ENCODE results near the gene L3MBTL2.
A peak's percentile ranks its signal among the peaks of the same experiment; 100 is the strongest.

Gene L3MBTL2

DNA sequence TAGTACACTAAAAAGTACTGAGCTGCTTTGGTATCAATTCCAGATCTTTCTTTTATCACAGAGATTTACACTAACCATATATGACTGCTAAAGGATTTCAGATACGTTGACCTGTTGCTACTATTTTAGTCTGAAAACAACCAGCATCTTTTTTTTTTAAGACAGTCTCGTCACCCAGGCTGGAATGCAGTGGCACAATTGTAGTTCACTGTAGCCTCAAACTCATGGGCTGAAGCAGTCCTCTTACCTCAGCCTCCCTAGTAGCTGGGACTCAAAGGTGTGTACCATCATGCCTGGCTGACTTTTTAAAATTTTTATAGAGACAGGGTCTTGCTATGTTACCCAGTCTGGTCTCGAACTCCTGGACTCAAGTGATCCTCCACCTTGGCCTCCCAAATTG lies 24.2 kb upstream of the L3MBTL2 start:
- Histone ChIP-seq H3K4me3 (ENCODE audit: low read length in 2 of 2) (no peak overlapping the region), H3K9me3 (ENCODE audit: control insufficient read depth in 2 of 2, low read length in 2 of 2) (no peaks in the 10 kb centered on the region), H3K36me3 (ENCODE audit: control insufficient read depth in 2 of 2, insufficient read depth in 2 of 2, low read length in 2 of 2) (peaks cover 30 to 38% of the 10 kb centered on the region in 2 donors), H3K27ac (ENCODE audit: low read depth in 2 of 2, low read length in 2 of 2) (no peak overlapping the region), H3K27me3 (ENCODE audit: control insufficient read depth in 2 of 2, insufficient read depth in 2 of 2, low read length in 2 of 2) (no peaks in the 10 kb centered on the region), H3K9ac (ENCODE audit: low read depth in 1 of 2, low read length in 2 of 2) (no peak overlapping the region), H3K4me1 (ENCODE audit: control insufficient read depth in 2 of 2, insufficient read depth in 2 of 2, low read length in 2 of 2) (peaks cover 0 to 4% of the 10 kb centered on the region in 2 donors)

DNA sequence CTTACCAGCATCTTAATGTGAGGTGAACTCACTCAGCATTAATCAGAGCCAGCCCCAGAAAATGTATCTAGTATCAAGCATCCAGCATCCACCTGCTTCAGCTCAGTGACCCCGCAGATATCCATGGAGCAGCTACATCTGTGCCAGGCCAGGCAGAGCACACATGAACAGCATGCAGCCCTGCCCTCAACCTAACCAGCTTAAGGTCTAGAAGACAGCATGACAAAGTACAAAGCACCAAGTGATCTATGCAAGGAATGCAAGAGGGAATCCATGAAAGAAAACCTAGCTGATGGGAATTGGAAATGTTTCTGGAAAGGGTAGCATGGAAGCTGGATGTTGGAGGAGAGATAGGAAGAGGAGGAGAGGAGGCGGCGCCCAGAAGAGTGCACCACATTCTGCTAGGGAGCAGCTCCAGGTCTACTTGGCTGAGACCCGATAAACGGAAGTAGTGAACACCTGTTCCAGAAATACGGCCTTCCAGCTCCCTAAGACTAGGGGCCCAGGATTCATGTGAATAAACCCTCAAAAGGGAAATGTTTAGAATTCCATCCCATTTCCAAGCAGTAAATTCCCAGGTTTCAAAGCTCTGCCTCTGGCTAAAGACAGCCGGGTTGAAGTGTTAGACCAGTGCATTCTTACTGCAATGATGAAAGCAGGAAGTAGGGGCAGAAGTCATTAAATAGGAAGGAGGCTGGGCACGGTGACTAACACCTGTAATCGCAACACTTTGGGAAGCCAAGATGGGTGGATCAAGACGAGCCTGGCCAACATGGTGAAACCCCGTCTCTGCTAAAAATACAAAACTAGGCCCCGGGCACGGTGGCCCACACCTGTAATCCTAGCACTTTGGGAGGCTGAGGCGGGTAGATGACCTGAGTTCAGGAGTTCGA lies 23.5 kb upstream of the L3MBTL2 start:
- peaks cover 0 to 4% of the 10 kb centered on the region in 2 donors for H3K4me1 ChIP-seq (ENCODE audit: control insufficient read depth in 2 of 2, insufficient read depth in 2 of 2, low read length in 2 of 2)
- peak overlapping the region; percentile 19 for H3K27ac ChIP-seq (ENCODE audit: low read depth in 2 of 2, low read length in 2 of 2)
- H3K36me3 ChIP-seq (ENCODE audit: control insufficient read depth in 2 of 2, insufficient read depth in 2 of 2, low read length in 2 of 2): peaks cover 23 to 32% of the 10 kb centered on the region in 2 donors
- peak overlapping the region in 1 of 2 donors; percentile 31 for H3K4me3 ChIP-seq (ENCODE audit: low read length in 2 of 2)
- H3K27me3 ChIP-seq (ENCODE audit: control insufficient read depth in 2 of 2, insufficient read depth in 2 of 2, low read length in 2 of 2): no peaks in the 10 kb centered on the region
- no peaks in the 10 kb centered on the region for H3K9me3 ChIP-seq (ENCODE audit: control insufficient read depth in 2 of 2, low read length in 2 of 2)
- no peak overlapping the region for H3K9ac ChIP-seq (ENCODE audit: low read depth in 1 of 2, low read length in 2 of 2)

DNA sequence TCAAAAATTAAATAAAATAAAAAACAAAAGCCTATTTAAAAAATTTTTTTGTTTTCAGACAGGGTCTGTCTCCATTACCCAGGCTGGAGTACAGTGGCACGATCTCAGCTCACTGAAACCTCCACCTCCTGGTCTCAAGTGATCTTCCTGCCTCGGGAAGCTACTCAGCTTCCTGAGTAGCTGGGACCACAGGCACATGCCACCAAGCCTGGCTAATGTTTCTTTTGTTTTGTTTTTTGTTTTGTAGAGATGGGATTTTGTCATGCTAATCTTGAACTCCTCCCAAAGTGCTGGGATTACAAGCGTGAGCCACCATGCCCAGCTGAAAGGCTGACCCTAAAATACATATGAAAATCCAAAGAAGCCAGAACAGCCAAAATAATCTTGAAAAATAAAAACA lies 20.4 kb upstream of the L3MBTL2 start:
- Histone ChIP-seq H3K27me3 (ENCODE audit: control insufficient read depth in 2 of 2, insufficient read depth in 2 of 2, low read length in 2 of 2) (no peaks in the 10 kb centered on the region), H3K4me3 (ENCODE audit: low read length in 2 of 2) (no peak overlapping the region), H3K9ac (ENCODE audit: low read depth in 1 of 2, low read length in 2 of 2) (no peak overlapping the region), H3K4me1 (ENCODE audit: control insufficient read depth in 2 of 2, insufficient read depth in 2 of 2, low read length in 2 of 2) (peaks cover 0 to 4% of the 10 kb centered on the region in 2 donors), H3K36me3 (ENCODE audit: control insufficient read depth in 2 of 2, insufficient read depth in 2 of 2, low read length in 2 of 2) (peaks cover 0 to 6% of the 10 kb centered on the region in 2 donors), H3K9me3 (ENCODE audit: control insufficient read depth in 2 of 2, low read length in 2 of 2) (no peaks in the 10 kb centered on the region), H3K27ac (ENCODE audit: low read depth in 2 of 2, low read length in 2 of 2) (no peak overlapping the region)

DNA sequence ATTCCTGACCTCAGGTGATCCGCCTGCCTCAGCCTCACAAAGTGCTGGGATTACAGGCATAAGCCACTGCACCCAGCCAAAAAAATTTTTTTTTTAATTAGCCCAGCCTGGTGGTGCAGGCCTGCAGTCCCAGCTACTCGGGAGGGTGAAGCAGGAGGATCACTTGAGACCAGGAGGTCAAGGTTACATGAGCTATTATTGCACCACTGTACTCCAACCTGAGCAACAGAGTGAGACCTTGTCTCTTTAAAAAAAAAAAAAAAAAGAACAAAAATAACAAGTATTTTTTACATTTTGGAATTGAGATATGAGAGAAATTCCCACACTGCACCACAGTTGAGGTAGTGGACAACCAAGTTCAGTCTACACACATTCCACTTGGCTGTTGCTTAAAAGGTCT lies 13.6 kb upstream of the L3MBTL2 start:
- no peaks in the 10 kb centered on the region for H3K27me3 ChIP-seq (ENCODE audit: control insufficient read depth in 2 of 2, insufficient read depth in 2 of 2, low read length in 2 of 2)

DNA sequence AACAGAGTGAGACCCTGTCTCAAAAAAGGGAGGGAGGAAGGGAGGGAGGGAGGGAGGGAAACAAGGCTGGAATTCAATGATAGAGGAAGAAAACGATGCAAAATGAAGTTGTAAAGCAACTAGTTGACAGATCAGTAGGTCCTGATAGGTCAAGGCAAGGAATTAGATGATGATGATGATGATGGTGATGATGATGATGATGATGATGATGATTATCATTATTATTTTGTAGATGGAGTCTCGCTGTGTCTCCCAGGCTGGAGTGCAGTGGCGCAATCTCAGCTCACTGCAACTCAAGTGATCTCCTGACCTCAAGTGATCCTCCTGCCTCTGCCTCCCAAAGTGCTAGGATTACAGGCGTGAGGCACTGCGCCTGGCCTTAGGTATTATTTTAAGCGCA lies 11.3 kb upstream of the L3MBTL2 start:
- Histone ChIP-seq H3K9ac (ENCODE audit: low read depth in 1 of 2, low read length in 2 of 2) (no peak overlapping the region), H3K4me1 (ENCODE audit: control insufficient read depth in 2 of 2, insufficient read depth in 2 of 2, low read length in 2 of 2) (peaks cover 15 to 16% of the 10 kb centered on the region in 2 donors), H3K4me3 (ENCODE audit: low read length in 2 of 2) (no peak overlapping the region), H3K9me3 (ENCODE audit: control insufficient read depth in 2 of 2, low read length in 2 of 2) (no peaks in the 10 kb centered on the region), H3K36me3 (ENCODE audit: control insufficient read depth in 2 of 2, insufficient read depth in 2 of 2, low read length in 2 of 2) (no peaks in the 10 kb centered on the region), H3K27ac (ENCODE audit: low read depth in 2 of 2, low read length in 2 of 2) (no peak overlapping the region), H3K27me3 (ENCODE audit: control insufficient read depth in 2 of 2, insufficient read depth in 2 of 2, low read length in 2 of 2) (no peaks in the 10 kb centered on the region)

More for the DNA sequence above, 13.6 kb upstream of the L3MBTL2 start:
- no peaks in the 10 kb centered on the region for H3K9me3 ChIP-seq (ENCODE audit: control insufficient read depth in 2 of 2, low read length in 2 of 2)
- H3K36me3 ChIP-seq (ENCODE audit: control insufficient read depth in 2 of 2, insufficient read depth in 2 of 2, low read length in 2 of 2): no peaks in the 10 kb centered on the region
- H3K4me1 ChIP-seq (ENCODE audit: control insufficient read depth in 2 of 2, insufficient read depth in 2 of 2, low read length in 2 of 2): peaks cover 0 to under 1% of the 10 kb centered on the region in 2 donors
- H3K9ac ChIP-seq (ENCODE audit: low read depth in 1 of 2, low read length in 2 of 2): no peak overlapping the region
- H3K27ac ChIP-seq (ENCODE audit: low read depth in 2 of 2, low read length in 2 of 2): no peak overlapping the region
- H3K4me3 ChIP-seq (ENCODE audit: low read length in 2 of 2): no peak overlapping the region

DNA sequence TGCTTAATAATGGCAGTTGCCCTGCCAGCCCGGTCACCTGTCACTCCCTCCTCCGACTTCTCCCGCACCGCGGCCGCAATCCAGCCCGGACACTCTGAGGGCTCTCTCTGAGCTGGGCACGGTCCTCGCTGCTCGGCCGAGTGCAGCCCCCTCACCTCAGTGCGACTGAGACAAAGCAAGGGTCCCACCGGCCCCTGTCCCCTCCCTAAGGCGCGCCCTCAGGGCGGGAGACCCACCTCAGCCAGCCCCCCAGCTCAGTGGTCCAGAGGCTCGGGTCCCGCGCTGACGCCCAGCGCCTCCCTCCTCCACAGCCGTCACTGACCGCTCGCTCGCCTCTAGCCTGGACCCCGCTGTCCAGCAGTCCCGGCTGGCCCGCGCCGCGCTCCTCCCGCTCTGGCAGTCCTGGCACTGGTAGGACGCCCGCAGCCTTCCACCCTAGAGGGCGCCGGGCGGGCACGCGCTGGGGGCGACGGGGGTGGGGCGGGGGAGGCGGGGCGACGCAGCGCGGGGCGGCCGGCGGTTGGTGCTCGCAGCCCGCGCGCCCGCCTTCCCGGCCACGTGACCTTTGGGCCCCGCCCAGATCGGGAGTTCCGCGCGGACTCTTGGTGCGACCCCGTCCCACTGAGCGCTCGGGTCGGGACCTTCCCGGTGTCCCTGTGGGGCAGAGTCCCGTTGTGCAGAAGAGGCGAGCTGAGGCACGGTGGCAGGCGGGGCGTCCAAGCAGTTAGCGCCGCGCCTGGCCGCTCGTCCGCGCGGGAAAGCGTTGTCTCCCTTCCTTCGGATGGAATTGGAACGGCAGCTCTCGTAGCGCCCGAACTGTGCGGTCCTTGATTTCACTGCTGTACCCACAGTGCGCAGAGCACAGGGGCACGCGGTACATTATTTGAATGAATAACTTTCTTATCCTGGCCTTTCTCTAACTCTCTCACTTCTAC lies 7.8 kb upstream of the L3MBTL2 start:
- Histone ChIP-seq H3K36me3 (ENCODE audit: control insufficient read depth in 2 of 2, insufficient read depth in 2 of 2, low read length in 2 of 2) (no peaks in the 10 kb centered on the region), H3K27ac (ENCODE audit: low read depth in 2 of 2, low read length in 2 of 2) (peak overlapping the region; percentile 24 to 42), H3K27me3 (ENCODE audit: control insufficient read depth in 2 of 2, insufficient read depth in 2 of 2, low read length in 2 of 2) (no peaks in the 10 kb centered on the region), H3K4me1 (ENCODE audit: control insufficient read depth in 2 of 2, insufficient read depth in 2 of 2, low read length in 2 of 2) (peaks cover 15 to 16% of the 10 kb centered on the region in 2 donors), H3K9ac (ENCODE audit: low read depth in 1 of 2, low read length in 2 of 2) (peak overlapping the region; percentile 56 to 71), H3K4me3 (ENCODE audit: low read length in 2 of 2) (peak overlapping the region; percentile 83 to 96), H3K9me3 (ENCODE audit: control insufficient read depth in 2 of 2, low read length in 2 of 2) (no peaks in the 10 kb centered on the region)

DNA sequence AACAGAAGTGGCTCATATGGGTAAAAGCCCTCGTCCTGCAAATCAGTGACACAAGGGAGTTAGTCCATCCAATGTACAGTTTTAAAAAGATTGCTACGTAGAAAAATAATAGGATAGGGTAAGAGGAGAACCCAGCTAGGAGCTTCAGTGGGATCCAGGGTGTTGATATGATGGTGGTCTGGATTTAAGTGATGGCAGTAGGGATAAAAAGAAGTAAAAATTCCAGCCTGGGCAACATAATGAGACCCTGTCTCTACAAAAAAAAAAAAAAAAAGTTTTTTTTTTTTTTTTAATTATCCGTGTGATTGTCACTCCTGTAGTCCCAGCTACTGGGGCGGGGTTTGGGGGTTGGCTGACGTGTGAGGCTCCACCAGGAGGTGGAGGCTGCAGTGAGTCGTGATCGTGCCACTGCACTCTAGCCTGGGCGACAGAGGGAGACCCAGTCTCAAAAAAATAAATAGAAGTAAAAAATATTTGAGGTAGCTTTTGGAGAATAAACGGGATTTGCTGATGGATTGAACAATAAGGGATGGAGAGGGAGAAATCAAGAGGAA lies 7.0 kb upstream of the L3MBTL2 start:
- Histone ChIP-seq H3K27ac (ENCODE audit: low read depth in 2 of 2, low read length in 2 of 2) (no peak overlapping the region), H3K4me3 (ENCODE audit: low read length in 2 of 2) (peak overlapping the region; percentile 83 to 96), H3K36me3 (ENCODE audit: control insufficient read depth in 2 of 2, insufficient read depth in 2 of 2, low read length in 2 of 2) (no peaks in the 10 kb centered on the region), H3K27me3 (ENCODE audit: control insufficient read depth in 2 of 2, insufficient read depth in 2 of 2, low read length in 2 of 2) (no peaks in the 10 kb centered on the region), H3K9me3 (ENCODE audit: control insufficient read depth in 2 of 2, low read length in 2 of 2) (no peaks in the 10 kb centered on the region), H3K9ac (ENCODE audit: low read depth in 1 of 2, low read length in 2 of 2) (peak overlapping the region; percentile 56 to 71), H3K4me1 (ENCODE audit: control insufficient read depth in 2 of 2, insufficient read depth in 2 of 2, low read length in 2 of 2) (peaks cover 15 to 16% of the 10 kb centered on the region in 2 donors)

DNA sequence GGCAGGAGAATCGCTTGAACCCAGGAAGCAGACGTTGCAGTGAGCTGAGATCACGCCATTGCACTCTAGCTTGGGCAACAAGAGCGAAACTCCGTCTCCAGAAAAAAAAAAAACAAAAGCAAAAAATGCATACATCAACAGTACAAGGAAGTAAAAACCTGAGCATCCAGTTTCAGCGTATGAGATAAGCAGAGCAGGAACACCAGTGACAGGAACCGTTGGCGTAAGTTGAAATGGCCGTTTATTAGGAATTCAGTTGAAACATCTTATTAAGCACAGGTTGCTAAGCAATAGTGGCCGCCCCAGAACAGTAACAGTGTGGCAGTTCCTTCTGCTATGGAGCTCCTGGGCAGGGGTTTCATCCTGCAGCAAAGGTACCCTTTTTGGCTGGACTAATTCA lies 4.0 kb upstream of the L3MBTL2 start:
- Histone ChIP-seq H3K27me3 (ENCODE audit: control insufficient read depth in 2 of 2, insufficient read depth in 2 of 2, low read length in 2 of 2) (no peaks in the 10 kb centered on the region), H3K4me1 (ENCODE audit: control insufficient read depth in 2 of 2, insufficient read depth in 2 of 2, low read length in 2 of 2) (peaks cover 23 to 25% of the 10 kb centered on the region in 2 donors), H3K9ac (ENCODE audit: low read depth in 1 of 2, low read length in 2 of 2) (no peak overlapping the region), H3K36me3 (ENCODE audit: control insufficient read depth in 2 of 2, insufficient read depth in 2 of 2, low read length in 2 of 2) (no peaks in the 10 kb centered on the region), H3K27ac (ENCODE audit: low read depth in 2 of 2, low read length in 2 of 2) (no peak overlapping the region), H3K4me3 (ENCODE audit: low read length in 2 of 2) (no peak overlapping the region), H3K9me3 (ENCODE audit: control insufficient read depth in 2 of 2, low read length in 2 of 2) (no peaks in the 10 kb centered on the region)

DNA sequence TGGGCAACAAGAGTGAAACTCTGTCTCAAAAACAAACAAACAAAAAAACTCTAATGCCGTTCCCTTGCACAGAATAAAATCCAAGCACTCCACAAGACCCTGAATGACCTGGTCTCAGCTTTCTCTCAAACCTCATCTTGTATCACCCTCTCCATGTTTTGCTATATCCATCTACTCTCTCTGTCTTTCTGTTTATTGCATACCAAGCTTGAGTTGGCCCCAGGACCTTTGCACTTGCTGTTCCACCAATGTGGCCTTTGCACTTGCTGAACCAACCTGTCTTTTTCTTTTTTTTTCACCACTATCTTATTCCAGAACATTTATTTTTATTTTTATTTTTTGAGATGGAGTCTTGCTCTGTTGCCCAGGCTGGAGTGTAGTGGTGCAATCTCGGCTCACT lies 2.0 kb upstream of the L3MBTL2 start:
- Histone ChIP-seq H3K27me3 (ENCODE audit: control insufficient read depth in 2 of 2, insufficient read depth in 2 of 2, low read length in 2 of 2) (no peaks in the 10 kb centered on the region), H3K27ac (ENCODE audit: low read depth in 2 of 2, low read length in 2 of 2) (no peak overlapping the region), H3K9me3 (ENCODE audit: control insufficient read depth in 2 of 2, low read length in 2 of 2) (no peaks in the 10 kb centered on the region), H3K4me1 (ENCODE audit: control insufficient read depth in 2 of 2, insufficient read depth in 2 of 2, low read length in 2 of 2) (peaks cover 10 to 16% of the 10 kb centered on the region in 2 donors), H3K9ac (ENCODE audit: low read depth in 1 of 2, low read length in 2 of 2) (no peak overlapping the region), H3K4me3 (ENCODE audit: low read length in 2 of 2) (no peak overlapping the region), H3K36me3 (ENCODE audit: control insufficient read depth in 2 of 2, insufficient read depth in 2 of 2, low read length in 2 of 2) (no peaks in the 10 kb centered on the region)

Measured in mucosa of rectum (tissue), 2 donors.